Heart right ventricle (tissue), 16 donors: ENCODE measurements around the gene ZFAND3. TPM values are rescaled to one million over a fixed set of nuclear protein-coding genes. Genes with fewer than 3 reads are reported as not detected.

Experiments
- ATAC-seq, 8 donors: fragments of 200-7000 bp; cut with Tn5 transposase; one replicate each; pipeline ENCODE4 v1.9.1; 2020; ENCODE audit warnings: mild to moderate bottlenecking in 8 of 8, moderate library complexity in 8 of 8, moderate number of reproducible peaks in 1 of 8
- DNase-seq, 2 donors: peaks; one replicate each; pipeline ENCODE4 v3.0.0-alpha.2; 2020
- H3K27ac ChIP-seq, 10 donors: fragments of 200-600 bp; sonication (generic) in 2 of 10; one replicate each; pipeline versions ENCODE4 v1.5.0 to v1.8.0; 2020 to 2022; ENCODE audit warnings: mild to moderate bottlenecking in 3 of 10
- H3K27me3 ChIP-seq, 7 donors: fragments of 200-600 bp; one replicate each; pipeline ENCODE4 v1.8.0; 2021 to 2022; ENCODE audit warnings: mild to moderate bottlenecking in 2 of 7
- H3K36me3 ChIP-seq, 9 donors: fragments of 200-600 bp; sonication (generic) in 1 of 9; one replicate each; pipeline versions ENCODE4 v1.5.0 to v1.8.0; 2020 to 2022; ENCODE audit warnings: mild to moderate bottlenecking in 2 of 9
- H3K4me1 ChIP-seq, 9 donors: fragments of 200-600 bp; sonication (generic) in 1 of 9; one replicate each; pipeline versions ENCODE4 v1.5.0 to v1.8.0; 2020 to 2022; ENCODE audit warnings: mild to moderate bottlenecking in 4 of 9
- H3K4me3 ChIP-seq, 10 donors: fragments of 200-600 bp; sonication (generic) in 2 of 10; one replicate each; pipeline versions ENCODE4 v1.5.0 to v1.8.0; 2020 to 2022; ENCODE audit warnings: mild to moderate bottlenecking in 7 of 10, moderate library complexity in 2 of 10
- H3K9me3 ChIP-seq, 11 donors: fragments of 200-600 bp in 10 of 11; sonication (generic) in 2 of 11; one replicate each; pipeline versions ENCODE4 v1.5.0 to v1.8.0; 2013 to 2022; ENCODE audit warnings: mild to moderate bottlenecking in 2 of 11, control low read depth in 1 of 11, moderate library complexity in 1 of 11
- CTCF ChIP-seq, 9 donors: fragments of 200-600 bp; sonication (generic) in 2 of 9; IDR thresholded peaks; one replicate each; pipeline versions ENCODE4 v1.5.0 to v1.8.0; 2021 to 2022; ENCODE audit warnings: antibody characterized with exemption in 9 of 9, mild to moderate bottlenecking in 5 of 9, moderate library complexity in 1 of 9
- WGBS, 2 donors: extraction: QIAGEN DNeasy Blood & Tissue Kit; methylation state at CpG; one replicate each; pipeline ENCODE4 v1.1.7; 2013; ENCODE audit warnings: inconsistent platforms in 1 of 2; 5-methylcytosine and 5-hydroxymethylcytosine counted together
- intact Hi-C, 10 donors: fragments of 100-400 bp; cut with DNase I; formaldehyde crosslinking; loops; one replicate each; pipeline versions ENCODE4 v1.11.1 to v1.14.2; 2022
- polyA plus RNA-seq, 2 donors: library from polyadenylated mRNA; stranded (reverse); fragments of 200-250 nt; gene quantifications; one replicate each; pipeline ENCODE4 v1.2.3, GENCODE V29; 2013
- total RNA-seq, 10 donors: library from RNA; stranded (reverse); fragmentation: NEBNext Ultra II Directional in 3 of 10; extraction: Animal tissue kit (Norgen Biotek cat#: 25700) in 3 of 10; gene quantifications; one replicate each; pipeline versions ENCODE4 v1.2.1 to v1.2.4, GENCODE V29; 2021 to 2023
- donor health status: Arrhythmogenic right ventricular cardiomyopathy.
- donor health status: ischemic (EF 13 %, LVEDD 7.1; RV severe dilation, severe dysfunction).
- donor health status: healthy with polysubstance abuse.
- donor health status: DM: no; HTN: yes; CAD: no.
- donor health status: DM: no; HTN: no; CAD: no.
- donor health status: ischemic (EF 25% LVEDD 6.9; RV normal size, moderate dysfunction).
- donor health status: ischemic (EF 25% LVEDD 5.7; RV mildly dilated, moderate dysfunction).
- donor health status: healthy.
- donor health status: DM: yes; HTN: yes; CAD: no.
- donor health status: Ischemic cardiomyopathy.
- donor health status: ischemic (EF 35%, LVEDD 5.7; RV mildly dilated, moderate dysfunction).
- donor health status: nonischemic (EF 11% LVEDD 7.7; RV severe dilation, severe dysfunction).
- donor health status: DM: yes; HTN: yes; CAD: no.
- donor health status: PGD.
- donor health status: ischemic (EF 29% LVEDD 5.4; RV normal size, mild dysfunction).
- donor health status: nonischemic (EF 23%, LVEDD 6.1; RV moderate dilation, normal function).

Gene ZFAND3
- total and polyA plus RNA-seq, 12 donors = 24.4 to 123 (median 105) TPM

DNA sequence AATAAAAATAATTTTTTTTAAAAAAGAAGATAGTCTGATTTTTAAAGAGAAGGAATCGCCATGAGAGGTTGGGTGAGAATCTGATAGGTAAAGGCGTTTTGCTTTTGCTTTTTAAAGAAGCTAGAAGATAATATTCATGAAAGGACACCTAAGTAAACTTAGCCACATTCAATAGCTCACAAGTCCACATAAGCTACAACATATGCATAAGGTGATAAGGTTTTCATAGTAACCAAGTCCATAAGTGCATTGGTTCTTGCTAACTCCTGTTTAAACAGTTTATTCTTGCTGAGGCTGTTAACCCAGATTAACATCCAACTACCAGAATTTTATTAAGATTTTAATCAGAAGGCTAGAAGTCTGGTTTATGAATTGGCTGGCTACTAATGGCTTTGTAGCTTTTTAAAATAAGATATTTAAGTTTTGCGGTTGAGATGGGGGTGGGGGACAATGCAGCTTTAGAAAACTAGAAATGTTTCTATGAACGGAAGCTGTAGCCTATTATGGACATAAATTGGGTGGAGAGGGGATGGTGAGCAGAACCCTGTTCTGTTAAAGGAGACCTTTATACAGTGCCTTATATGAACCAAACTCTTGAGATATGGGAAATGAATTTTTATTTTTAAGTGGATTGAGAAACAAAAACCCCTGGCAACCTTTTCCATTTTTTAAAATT is 235.1 kb downstream of the ZFAND3 start:
- Histone ChIP-seq H3K9me3 (no peaks in the 10 kb centered on the region), H3K27me3 (no peaks in the 10 kb centered on the region), H3K4me1 (peaks cover 0 to 17% (median 5%) of the 10 kb centered on the region in 9 donors), H3K27ac (no peak overlapping the region), H3K36me3 (no peaks in the 10 kb centered on the region), H3K4me3 (no peak overlapping the region)
- 94 to 97% methylated on average over 4 of the region's 4 CpGs for WGBS, 2 donors
- TF ChIP-seq CTCF (IDR thresholded peaks at IDR 0.05) = no peak
- ATAC-seq (no peak), DNase-seq (no peak)
- intact Hi-C loops = no loop called here

DNA sequence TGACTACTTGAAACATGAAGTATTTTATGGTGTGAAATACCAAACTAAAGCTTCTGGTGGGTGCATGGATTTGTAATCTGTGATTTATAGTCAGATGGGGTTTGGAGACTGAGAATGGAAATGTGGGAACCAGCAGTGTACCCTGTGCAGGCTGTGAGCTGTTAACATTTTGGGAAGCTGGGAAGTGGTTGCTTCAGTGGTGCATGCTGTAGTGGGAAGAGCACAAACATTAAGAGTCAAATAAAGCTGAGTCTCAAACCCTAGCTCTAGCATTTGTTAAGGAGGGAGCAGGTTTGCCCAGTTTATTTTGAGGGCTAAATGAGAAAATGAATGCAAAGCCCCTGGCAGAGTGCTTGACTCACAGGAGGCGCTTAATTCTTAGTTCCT is 235.7 kb downstream of the ZFAND3 start:
- intact Hi-C loops = no loop called here
- WGBS, 2 donors = 97 to 100% methylated on average over 1 of the region's 1 CpG
- Histone ChIP-seq H3K4me1 (peaks cover 0 to 17% (median 5%) of the 10 kb centered on the region in 9 donors), H3K4me3 (no peak overlapping the region), H3K36me3 (no peaks in the 10 kb centered on the region), H3K27ac (no peak overlapping the region), H3K9me3 (no peaks in the 10 kb centered on the region), H3K27me3 (no peaks in the 10 kb centered on the region)
- no peak for ATAC-seq
- DNase-seq = no peak
- TF ChIP-seq CTCF (IDR thresholded peaks at IDR 0.05) = no peak

DNA sequence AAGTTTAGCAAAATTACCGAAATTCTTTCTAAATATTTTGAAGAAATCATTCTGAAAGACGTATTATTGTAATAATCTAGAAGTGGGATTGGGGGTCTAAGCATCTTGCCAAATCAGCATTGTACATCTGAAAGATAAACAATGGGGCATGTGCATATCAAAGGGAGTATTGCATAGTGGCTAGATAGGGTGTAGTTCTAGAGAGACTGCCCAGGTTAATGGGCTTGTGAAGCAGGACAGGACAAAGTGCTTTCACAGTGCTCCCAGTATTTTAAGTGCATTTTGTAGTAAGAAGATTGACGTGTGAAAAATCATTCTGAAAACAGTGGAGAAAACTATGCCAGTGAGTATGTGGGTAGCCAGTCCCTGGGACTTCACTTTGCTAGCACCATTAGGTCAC is 236.8 kb downstream of the ZFAND3 start:
- Histone ChIP-seq H3K27me3 (no peaks in the 10 kb centered on the region), H3K9me3 (no peaks in the 10 kb centered on the region), H3K4me3 (no peak overlapping the region), H3K4me1 (peaks cover 0 to 17% (median 5%) of the 10 kb centered on the region in 9 donors), H3K36me3 (peaks cover 0 to 2% (median 0%) of the 10 kb centered on the region in 9 donors), H3K27ac (no peak overlapping the region)
- no peak for DNase-seq
- intact Hi-C loops = no loop called here
- ATAC-seq = no peak
- TF ChIP-seq CTCF (IDR thresholded peaks at IDR 0.05) = no peak
- 75 to 83% methylated on average over 3 of the region's 3 CpGs for WGBS, 2 donors

- no peak for TF ChIP-seq CTCF (IDR thresholded peaks at IDR 0.05)
These were observed 238.5 kb downstream of the ZFAND3 start for GRCh38 chr6:38057994-38058393.

More at GRCh38 chr6:38057994-38058393, 238.5 kb downstream of the ZFAND3 start:
- Histone ChIP-seq H3K27me3 (no peaks in the 10 kb centered on the region), H3K4me1 (peaks cover 0 to 17% (median 5%) of the 10 kb centered on the region in 9 donors), H3K9me3 (no peaks in the 10 kb centered on the region), H3K27ac (no peak overlapping the region), H3K36me3 (peaks cover 0 to 18% (median 15%) of the 10 kb centered on the region in 9 donors), H3K4me3 (no peak overlapping the region)
- intact Hi-C loops = no loop called here
- ATAC-seq = no peak
- DNase-seq = no peak
